ENCODE results near the gene NLRC4. TPM values are rescaled to one million over a fixed set of nuclear protein-coding genes. Genes with fewer than 3 reads are reported as not detected.
A peak's percentile ranks its signal among the peaks of the same experiment; 100 is the strongest.
"Not testable (repeated sequence)": the region's sequence is repeated elsewhere in the genome, so short reads cannot be mapped to it uniquely, and the experiment has no call there.

The NLRC4 gene, protein sequence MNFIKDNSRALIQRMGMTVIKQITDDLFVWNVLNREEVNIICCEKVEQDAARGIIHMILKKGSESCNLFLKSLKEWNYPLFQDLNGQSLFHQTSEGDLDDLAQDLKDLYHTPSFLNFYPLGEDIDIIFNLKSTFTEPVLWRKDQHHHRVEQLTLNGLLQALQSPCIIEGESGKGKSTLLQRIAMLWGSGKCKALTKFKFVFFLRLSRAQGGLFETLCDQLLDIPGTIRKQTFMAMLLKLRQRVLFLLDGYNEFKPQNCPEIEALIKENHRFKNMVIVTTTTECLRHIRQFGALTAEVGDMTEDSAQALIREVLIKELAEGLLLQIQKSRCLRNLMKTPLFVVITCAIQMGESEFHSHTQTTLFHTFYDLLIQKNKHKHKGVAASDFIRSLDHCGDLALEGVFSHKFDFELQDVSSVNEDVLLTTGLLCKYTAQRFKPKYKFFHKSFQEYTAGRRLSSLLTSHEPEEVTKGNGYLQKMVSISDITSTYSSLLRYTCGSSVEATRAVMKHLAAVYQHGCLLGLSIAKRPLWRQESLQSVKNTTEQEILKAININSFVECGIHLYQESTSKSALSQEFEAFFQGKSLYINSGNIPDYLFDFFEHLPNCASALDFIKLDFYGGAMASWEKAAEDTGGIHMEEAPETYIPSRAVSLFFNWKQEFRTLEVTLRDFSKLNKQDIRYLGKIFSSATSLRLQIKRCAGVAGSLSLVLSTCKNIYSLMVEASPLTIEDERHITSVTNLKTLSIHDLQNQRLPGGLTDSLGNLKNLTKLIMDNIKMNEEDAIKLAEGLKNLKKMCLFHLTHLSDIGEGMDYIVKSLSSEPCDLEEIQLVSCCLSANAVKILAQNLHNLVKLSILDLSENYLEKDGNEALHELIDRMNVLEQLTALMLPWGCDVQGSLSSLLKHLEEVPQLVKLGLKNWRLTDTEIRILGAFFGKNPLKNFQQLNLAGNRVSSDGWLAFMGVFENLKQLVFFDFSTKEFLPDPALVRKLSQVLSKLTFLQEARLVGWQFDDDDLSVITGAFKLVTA
- 1 to 10 TPM; 1.1 to 1.8 (median 1.7) TPM for total RNA-seq
- polyA plus RNA-seq: 1 to 10 TPM in 1 of 3 donors, under 1 TPM in 2; 0.60 to 2.3 (median 0.90) TPM

DNA sequence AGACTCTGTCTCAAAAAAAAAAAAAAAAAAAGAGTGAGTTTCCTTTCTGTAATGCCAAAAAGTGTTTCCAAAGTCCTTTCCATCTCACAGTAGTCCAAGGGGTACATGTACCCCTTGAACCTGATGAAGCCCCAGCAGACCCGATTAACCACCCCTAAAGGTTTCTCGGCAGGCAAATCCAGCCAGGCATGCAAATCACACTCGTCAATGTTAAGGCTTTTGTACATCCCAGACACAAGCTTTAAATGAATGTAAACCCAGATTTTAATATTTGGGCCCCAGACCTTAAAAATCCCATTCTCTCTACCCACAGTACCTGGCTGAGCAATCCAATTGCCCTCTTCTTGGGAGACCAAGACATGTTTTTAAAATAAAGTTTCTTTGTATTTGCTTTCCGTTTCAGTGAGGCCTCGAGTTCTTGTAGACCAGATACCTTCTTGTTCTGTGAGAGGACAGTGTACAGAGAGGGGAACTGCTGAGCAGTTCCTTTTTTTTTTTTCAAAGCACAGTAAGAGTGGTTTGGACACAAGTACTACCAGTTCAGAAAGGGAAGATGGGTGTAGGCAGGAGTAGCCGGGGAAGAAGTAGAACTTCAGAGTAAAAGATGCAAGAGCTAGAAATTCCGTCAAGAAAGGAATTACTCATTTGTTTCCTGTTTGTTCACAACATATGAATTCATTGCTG lies at the start of gene NLRC4:
Gene NLRC4, minus strand, starts transcription at position 465 of the 684 bp plus-strand sequence. CDS start 8,111 bp downstream, outside the sequence.
- 58 to 82% methylated on average over 7 of the region's 7 CpGs for WGBS, 2 donors
- no peak for DNase-seq
- Histone ChIP-seq H3K36me3 (no peaks in the 10 kb centered on the region), H3K27me3 (no peaks in the 10 kb centered on the region), H3K4me3 (peak within 1 kb of the TSS in 1 of 4 donors; percentile 13), H3K9me3 (no peaks in the 10 kb centered on the region), H3K4me1 (no peaks in the 10 kb centered on the region), H3K27ac (peak within 1 kb of the TSS in 2 of 4 donors; percentile 36 to 43)
- no peak for TF ChIP-seq POLR2AphosphoS5 (IDR thresholded peaks at IDR 0.05)
- no peak for TF ChIP-seq POLR2A (IDR thresholded peaks at IDR 0.05)
- no peak for TF ChIP-seq EP300 (IDR thresholded peaks at IDR 0.05)
- TF ChIP-seq, protein P1, sequence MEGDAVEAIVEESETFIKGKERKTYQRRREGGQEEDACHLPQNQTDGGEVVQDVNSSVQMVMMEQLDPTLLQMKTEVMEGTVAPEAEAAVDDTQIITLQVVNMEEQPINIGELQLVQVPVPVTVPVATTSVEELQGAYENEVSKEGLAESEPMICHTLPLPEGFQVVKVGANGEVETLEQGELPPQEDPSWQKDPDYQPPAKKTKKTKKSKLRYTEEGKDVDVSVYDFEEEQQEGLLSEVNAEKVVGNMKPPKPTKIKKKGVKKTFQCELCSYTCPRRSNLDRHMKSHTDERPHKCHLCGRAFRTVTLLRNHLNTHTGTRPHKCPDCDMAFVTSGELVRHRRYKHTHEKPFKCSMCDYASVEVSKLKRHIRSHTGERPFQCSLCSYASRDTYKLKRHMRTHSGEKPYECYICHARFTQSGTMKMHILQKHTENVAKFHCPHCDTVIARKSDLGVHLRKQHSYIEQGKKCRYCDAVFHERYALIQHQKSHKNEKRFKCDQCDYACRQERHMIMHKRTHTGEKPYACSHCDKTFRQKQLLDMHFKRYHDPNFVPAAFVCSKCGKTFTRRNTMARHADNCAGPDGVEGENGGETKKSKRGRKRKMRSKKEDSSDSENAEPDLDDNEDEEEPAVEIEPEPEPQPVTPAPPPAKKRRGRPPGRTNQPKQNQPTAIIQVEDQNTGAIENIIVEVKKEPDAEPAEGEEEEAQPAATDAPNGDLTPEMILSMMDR (IDR thresholded peaks at IDR 0.05): no peak
- intact Hi-C loops (cut with DNase I): no loop called here

DNA sequence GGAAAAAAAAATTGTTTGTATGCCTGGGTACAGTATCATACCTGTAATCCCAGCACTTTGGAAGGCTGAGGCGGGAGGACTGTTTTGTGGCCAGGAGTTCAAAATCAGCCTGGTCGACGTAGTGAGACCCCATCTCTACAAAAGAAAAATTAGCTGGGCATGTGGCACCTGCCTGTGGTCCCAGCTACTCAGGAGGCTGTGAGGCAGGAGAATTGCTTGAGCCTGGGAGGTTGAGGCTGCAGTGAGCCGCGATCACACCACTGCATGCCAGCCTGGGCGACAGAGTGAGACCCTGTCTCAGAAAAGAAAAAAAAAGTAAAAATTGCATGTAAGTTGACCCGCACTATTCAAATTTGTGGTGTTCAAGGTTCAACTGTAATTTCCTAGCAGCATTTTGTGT lies 45.9 kb upstream of the NLRC4 start:
- DNase-seq: no peak
- peaks cover 0 to 32% (median 4%) of the 10 kb centered on the region in 4 donors for H3K36me3 ChIP-seq
- no peaks in the 10 kb centered on the region for H3K27me3 ChIP-seq
- WGBS, 2 donors: 95 to 97% methylated on average over 7 of the region's 7 CpGs
- H3K4me3 ChIP-seq: no peak overlapping the region
- no peak overlapping the region for H3K27ac ChIP-seq
- intact Hi-C loops (cut with DNase I): no loop called here
- no peaks in the 10 kb centered on the region for H3K9me3 ChIP-seq
- no peaks in the 10 kb centered on the region for H3K4me1 ChIP-seq
- no peak for TF ChIP-seq POLR2A (IDR thresholded peaks at IDR 0.05)
- TF ChIP-seq, protein P1 (IDR thresholded peaks at IDR 0.05): no peak
- no peak for TF ChIP-seq POLR2AphosphoS5 (IDR thresholded peaks at IDR 0.05)
- no peak for TF ChIP-seq EP300 (IDR thresholded peaks at IDR 0.05)

DNA sequence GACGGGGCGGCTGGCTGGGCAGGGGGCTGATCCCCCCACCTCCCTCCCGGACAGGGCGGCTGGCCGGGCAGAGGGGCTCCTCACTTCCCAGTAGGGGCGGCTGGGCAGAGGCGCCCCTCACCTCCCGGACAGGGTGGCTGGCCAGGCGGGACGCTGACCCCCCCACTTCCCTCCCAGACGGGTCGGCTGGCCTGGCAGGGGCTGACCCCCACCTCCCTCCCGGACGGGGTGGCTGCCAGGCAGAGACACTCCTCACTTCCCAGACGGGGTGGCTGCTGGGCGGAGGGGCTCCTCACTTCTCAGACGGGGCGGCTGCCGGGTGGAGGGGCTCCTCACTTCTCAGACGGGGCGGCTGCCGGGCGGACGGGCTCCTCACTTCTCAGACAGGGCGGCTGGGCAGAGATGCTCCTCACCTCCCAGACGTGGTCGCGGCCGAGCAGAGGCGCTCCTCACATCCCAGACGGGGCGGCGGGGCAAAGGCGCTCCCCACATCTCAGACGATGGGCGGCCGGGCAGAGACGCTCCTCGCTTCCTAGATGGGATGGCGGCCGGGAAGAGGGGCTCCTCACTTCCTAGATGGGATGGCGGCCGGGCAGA lies 29.4 kb upstream of the NLRC4 start:
- Histone ChIP-seq H3K36me3 (peaks cover 0 to 60% (median 12%) of the 10 kb centered on the region in 4 donors), H3K4me1 (peaks cover 0 to 11% (median 7%) of the 10 kb centered on the region in 4 donors)
- intact Hi-C loops (cut with DNase I); H3K27me3 ChIP-seq; H3K9me3 ChIP-seq; DNase-seq; H3K27ac ChIP-seq; H3K4me3 ChIP-seq: not testable (repeated sequence)
- 97 to 98% methylated on average over 43 of the region's 43 CpGs for WGBS, 2 donors

DNA sequence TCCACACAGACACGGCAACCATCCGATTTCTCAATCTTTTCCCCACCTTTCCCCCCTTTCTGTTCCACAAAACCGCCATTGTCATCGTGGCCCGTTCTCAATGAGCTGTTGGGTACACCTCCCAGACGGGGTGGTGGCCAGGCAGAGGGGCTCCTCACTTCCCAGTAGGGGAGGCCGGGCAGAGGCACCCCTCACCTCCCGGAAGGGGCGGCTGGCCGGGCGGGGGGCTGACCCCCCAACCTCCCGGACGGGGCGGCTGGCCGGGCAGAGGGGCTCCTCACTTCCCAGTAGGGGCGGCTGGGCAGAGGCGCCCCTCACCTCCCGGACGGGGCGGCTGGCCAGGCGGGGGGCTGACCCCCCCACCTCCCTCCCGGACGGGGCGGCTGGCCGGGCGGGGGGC lies 28.8 kb upstream of the NLRC4 start:
- H3K27ac ChIP-seq; intact Hi-C loops (cut with DNase I); DNase-seq; H3K9me3 ChIP-seq; H3K4me3 ChIP-seq; H3K27me3 ChIP-seq: not testable (repeated sequence)
- WGBS, 2 donors: 98 to 99% methylated on average over 17 to 18 of the region's 26 CpGs
- peaks cover 0 to 17% (median 13%) of the 10 kb centered on the region in 4 donors for H3K4me1 ChIP-seq
- peaks cover 0 to 54% (median 10%) of the 10 kb centered on the region in 4 donors for H3K36me3 ChIP-seq

DNA sequence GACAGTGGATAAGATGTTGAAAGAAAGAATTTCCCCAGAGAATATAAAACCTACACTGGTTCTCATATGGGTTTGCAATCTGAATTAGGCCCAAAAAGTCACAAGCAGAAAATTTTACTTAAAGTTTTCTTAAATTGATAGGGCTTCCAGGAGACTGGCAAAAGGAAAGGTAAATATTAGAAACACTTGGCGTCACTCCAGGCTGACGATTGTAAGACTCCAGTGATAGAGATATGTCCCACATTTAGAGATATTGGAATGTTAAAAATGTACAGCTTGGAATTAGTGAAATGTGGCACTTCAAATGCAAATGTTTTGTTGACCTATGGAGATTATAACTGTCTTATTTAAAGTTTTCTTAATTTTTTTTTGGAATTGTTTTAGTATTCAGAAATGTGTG lies 27.1 kb upstream of the NLRC4 start:
- WGBS, 2 donors: 38 to 73% methylated on average over 2 of the region's 2 CpGs
- intact Hi-C loops (cut with DNase I): no loop called here

More for the DNA sequence above, 27.1 kb upstream of the NLRC4 start:
- peaks cover 0 to 26% (median 16%) of the 10 kb centered on the region in 4 donors for H3K4me1 ChIP-seq
- H3K27me3 ChIP-seq: no peaks in the 10 kb centered on the region
- no peak overlapping the region for H3K27ac ChIP-seq
- no peak for TF ChIP-seq POLR2A (IDR thresholded peaks at IDR 0.05)
- TF ChIP-seq EP300 (IDR thresholded peaks at IDR 0.05): no peak
- TF ChIP-seq, protein P1 (IDR thresholded peaks at IDR 0.05): no peak
- no peak for TF ChIP-seq POLR2AphosphoS5 (IDR thresholded peaks at IDR 0.05)
- DNase-seq: no peak
- H3K9me3 ChIP-seq: no peaks in the 10 kb centered on the region
- H3K36me3 ChIP-seq: peaks cover 0 to 44% (median 10%) of the 10 kb centered on the region in 4 donors
- no peak overlapping the region for H3K4me3 ChIP-seq
